IMR-90 (cell line): Measurements from ENCODE around the gene DOCK1. TPM values are rescaled to one million over a fixed set of nuclear protein-coding genes. Genes with fewer than 3 reads are reported as not detected.

Source experiments
- ATAC-seq: fragments of 200-7000 bp; cut with Tn5 transposase; 2 replicates; pipeline ENCODE4 v1.9.1; 2020; ENCODE audit warnings: low read depth, mild to moderate bottlenecking, moderate library complexity
- BruUV-seq: library from RNA; stranded (reverse); fragments of 400-500 nt; replicated peaks from 2 replicates; lab custom pipeline; 2021; lab: Mats Ljungman, UMichigan
- CTCF ChIA-PET: fragments of 300-600 bp; formaldehyde crosslinking; extraction: SDS; loops from one replicate; lab custom pipeline; 2021; ENCODE audit warnings: antibody characterized with exemption; lab: Yijun Ruan, JAX
- POLR2A ChIA-PET: fragments of 300-600 bp; sonication (Branson Sonifier 250); formaldehyde crosslinking; loops from one replicate; lab custom pipeline; 2022; ENCODE audit warnings: antibody characterized with exemption; ENCODE audit not compliant: unreplicated experiment; lab: Charles Lee
- DNase-seq: peaks from one replicate; pipeline ENCODE4 v3.0.0; 2013
- H2AFZ ChIP-seq: replicated peaks from 2 replicates; pipeline ENCODE3; 2013; ENCODE audit warnings: low read length, mild to moderate bottlenecking; ENCODE audit not compliant: poor library complexity
- H2AK5ac ChIP-seq: 2 replicates; pipeline ENCODE4 v1.6.1; 2013; ENCODE audit warnings: low read depth, low read length, inconsistent platforms
- H2AK9ac ChIP-seq: replicated peaks from 2 replicates; pipeline ENCODE3; 2013; ENCODE audit warnings: mild to moderate bottlenecking, low read depth, low read length, moderate library complexity; ENCODE audit not compliant: poor library complexity
- H2BK120ac ChIP-seq: 2 replicates; pipeline ENCODE4 v1.6.1; 2013; ENCODE audit warnings: low read depth, low read length, inconsistent platforms
- H2BK15ac ChIP-seq: 3 replicates; pipeline ENCODE4 v1.6.1; 2013; ENCODE audit warnings: low read depth, low read length, inconsistent platforms
- H2BK20ac ChIP-seq: 2 replicates; pipeline ENCODE4 v1.6.1; 2013; ENCODE audit warnings: low read depth, mild to moderate bottlenecking, inconsistent platforms, low read length, moderate library complexity
- H2BK5ac ChIP-seq: 2 replicates; pipeline ENCODE4 v1.6.1; 2013; ENCODE audit warnings: mild to moderate bottlenecking, low read depth, low read length, inconsistent platforms; ENCODE audit not compliant: poor library complexity, severe bottlenecking
- H3K14ac ChIP-seq: replicated peaks from 2 replicates; pipeline ENCODE4 v1.6.1; 2013; ENCODE audit warnings: low read depth, low read length, inconsistent platforms
- H3K18ac ChIP-seq: 2 replicates; pipeline ENCODE4 v1.6.1; 2013; ENCODE audit warnings: low read depth, low read length, control low read depth
- H3K23ac ChIP-seq: 2 replicates; pipeline ENCODE4 v1.6.1; 2013; ENCODE audit warnings: low read depth, low read length, inconsistent platforms
- H3K27ac ChIP-seq: 2 replicates; pipeline ENCODE4 v1.5.1; 2013; ENCODE audit warnings: mild to moderate bottlenecking, control low read depth, low read length; ENCODE audit not compliant: insufficient read depth
- H3K27me3 ChIP-seq: 2 replicates; pipeline ENCODE4 v1.6.1; 2013; ENCODE audit warnings: low read length; ENCODE audit not compliant: control insufficient read depth, insufficient read depth
- H3K36me3 ChIP-seq: 2 replicates; pipeline ENCODE4 v1.6.1; 2013; ENCODE audit warnings: low read length, mixed read lengths; ENCODE audit not compliant: control insufficient read depth, insufficient read depth
- H3K4ac ChIP-seq: 2 replicates; pipeline ENCODE4 v1.6.1; 2013; ENCODE audit warnings: low read depth, low read length, inconsistent platforms
- H3K4me1 ChIP-seq: 2 replicates; pipeline ENCODE4 v1.6.1; 2013; ENCODE audit warnings: low read length, mixed read lengths; ENCODE audit not compliant: control insufficient read depth, insufficient read depth
- H3K4me2 ChIP-seq: 2 replicates; pipeline ENCODE4 v1.6.1; 2013; ENCODE audit warnings: low read depth, mild to moderate bottlenecking, control low read depth, low read length, moderate library complexity
- H3K4me3 ChIP-seq: 2 replicates; pipeline ENCODE4 v1.5.1; 2013; ENCODE audit warnings: low read depth, mild to moderate bottlenecking, control low read depth, low read length, moderate library complexity; ENCODE audit not compliant: insufficient read depth
- H3K56ac ChIP-seq: 2 replicates; pipeline ENCODE4 v1.6.1; 2013; ENCODE audit warnings: low read length, inconsistent platforms; ENCODE audit not compliant: insufficient read depth; ENCODE audit errors: extremely low read depth
- H3K79me1 ChIP-seq, 2 experiments: 2 replicates each; pipeline ENCODE4 v1.6.1; 2013; ENCODE audit warnings: low read length in 2 of 2, inconsistent platforms in 1 of 2, low read depth in 1 of 2
- H3K9ac ChIP-seq: 2 replicates; pipeline ENCODE4 v1.6.1; 2013; ENCODE audit warnings: low read depth, low read length, control low read depth
- H3K9me1 ChIP-seq: 2 replicates; pipeline ENCODE4 v1.6.1; 2013; ENCODE audit warnings: low read length, inconsistent platforms; ENCODE audit not compliant: insufficient read depth
- H3K9me3 ChIP-seq: 2 replicates; pipeline ENCODE4 v1.6.1; 2013; ENCODE audit warnings: low read length; ENCODE audit not compliant: control insufficient read depth, insufficient read depth
- H4K20me1 ChIP-seq: 2 replicates; pipeline ENCODE4 v1.6.1; 2013; ENCODE audit warnings: low read length, inconsistent platforms; ENCODE audit not compliant: insufficient read depth
- H4K5ac ChIP-seq: 2 replicates; pipeline ENCODE4 v1.6.1; 2013; ENCODE audit warnings: mild to moderate bottlenecking, low read depth, low read length, control low read depth
- H4K8ac ChIP-seq, 2 experiments: 2 replicates each; pipeline ENCODE4 v1.6.1; 2013; ENCODE audit warnings: low read depth in 2 of 2, low read length in 2 of 2, control low read depth in 1 of 2, inconsistent platforms in 1 of 2
- H4K91ac ChIP-seq: 2 replicates; pipeline ENCODE4 v1.6.1; 2013; ENCODE audit warnings: low read depth, low read length, inconsistent platforms; ENCODE audit not compliant: insufficient read depth
- BHLHE40 ChIP-seq: fragments of 150-350 bp; IDR thresholded peaks from 2 replicates; pipeline ENCODE4 v1.6.1; 2016; ENCODE audit warnings: mild to moderate bottlenecking, low read depth, low read length
- CTCF ChIP-seq: conservative IDR thresholded peaks from 2 replicates; pipeline ENCODE4 v1.5.1; 2012; ENCODE audit warnings: mild to moderate bottlenecking, low read depth, low read length, improper control_type of control experiment
- NFE2L2 ChIP-seq: fragments of 150-350 bp; IDR thresholded peaks from 2 replicates; pipeline ENCODE4 v1.6.1; 2016; ENCODE audit warnings: low read depth, mild to moderate bottlenecking, low read length
- RCOR1 ChIP-seq: IDR thresholded peaks from 2 replicates; pipeline ENCODE4 v1.6.1; 2012; ENCODE audit warnings: mild to moderate bottlenecking, low read length, improper control_type of control experiment; ENCODE audit not compliant: insufficient replicate concordance
- USF2 ChIP-seq: fragments of 150-350 bp; IDR thresholded peaks from 2 replicates; pipeline ENCODE4 v1.6.1; 2017; ENCODE audit warnings: mild to moderate bottlenecking, antibody characterized with exemption, low read length, low read depth
- WGBS, 2 experiments: methylation state at CpG; one replicate each; pipeline versions ENCODE4 v1.1.5 to v1.1.7; 2013; ENCODE audit warnings: missing lambda C conversion rate in 2 of 2; ENCODE audit not compliant: insufficient read length in 1 of 2; ENCODE audit errors: extremely low coverage in 2 of 2; 5-methylcytosine and 5-hydroxymethylcytosine counted together
- dilution Hi-C: fragments of 300-500 bp; cut with HindIII; formaldehyde crosslinking; loops from one replicate; pipeline ENCODE4 v1.14.3; 2018; ENCODE audit warnings: low sequenced_read_pairs; ENCODE audit not compliant: unreplicated experiment
- in situ Hi-C: fragments of 300-500 bp; cut with MboI; formaldehyde crosslinking; loops from 3 replicates; pipeline ENCODE4 v1.14.3; 2019; ENCODE audit warnings: low sequenced_read_pairs, inconsistent platforms, mixed read lengths
- intact Hi-C: fragments of 100-400 bp; cut with micrococcal nuclease; formaldehyde crosslinking; loops from 2 replicates; pipeline ENCODE4 v1.10.0; 2022
- polyA plus RNA-seq, 3 experiments: library from polyadenylated mRNA; depleted of rRNA; stranded (reverse); fragments of >200 nt; gene quantifications; 2 replicates each; pipeline ENCODE4 v1.2.3, GENCODE V29; 2012; ENCODE audit warnings: low replicate concordance in 1 of 3
- total RNA-seq: library from RNA; depleted of rRNA; stranded (reverse); fragments of >200 nt; gene quantifications from 2 replicates; pipeline ENCODE4 v1.2.3, GENCODE V29; 2012

The DOCK1 gene
- total and polyA plus RNA-seq, 2 of the 4 experiments (the other 2 are of a cell fraction) = 28.2 to 71.0 TPM

- ChIA-PET POLR2A (no interaction called here), CTCF (no interaction called here)
- Histone ChIP-seq H3K9me1 (peaks cover 10% of the 10 kb centered on the region; the same call in 1 of the 2 replicates), H3K4me3 (no peak overlapping the region), H3K14ac (no peak overlapping the region), H3K9me3 (no peaks in the 10 kb centered on the region), H2BK20ac (no peak overlapping the region), H3K27me3 (no peaks in the 10 kb centered on the region), H2AK5ac (no peak overlapping the region), H2BK120ac (no peak overlapping the region), H3K36me3 (peaks cover 15% of the 10 kb centered on the region), H3K4me1 (peaks cover 5% of the 10 kb centered on the region), H3K79me1 (no peaks in the 10 kb centered on the region; a peak in 1 of 4 replicates), H2BK5ac (no peak overlapping the region), H3K9ac (no peak overlapping the region), H2AK9ac (no peak overlapping the region), H4K5ac (no peak overlapping the region), H3K4me2 (no peak overlapping the region), H3K56ac (no peak overlapping the region), H3K4ac (no peak overlapping the region), H2AFZ (no peak overlapping the region), H3K27ac (no peak overlapping the region), H3K23ac (no peak overlapping the region), H3K18ac (no peak overlapping the region), H4K8ac (no peak overlapping the region), H4K91ac (no peak overlapping the region), H2BK15ac (no peak overlapping the region), H4K20me1 (no peaks in the 10 kb centered on the region)
- WGBS, 2 experiments = 100% methylated on average over 1 of the region's 4 CpGs; no CpG with 5 or more reads in 1 of the 2 experiments
- no peak for TF ChIP-seq BHLHE40
- no peak for TF ChIP-seq USF2
- no peak for TF ChIP-seq CTCF
- TF ChIP-seq RCOR1 = no peak
- TF ChIP-seq NFE2L2 = no peak
- in situ Hi-C loops = no loop called here
- DNase-seq (no peak), ATAC-seq (no peak)
- no TSS peak for BruUV-seq
- intact Hi-C loops = no loop called here
- dilution Hi-C loops = no loop called here
Measured at GRCh38 chr10:127351542-127351941, 446.3 kb downstream of the DOCK1 start.
